PC-3 (cell line): ENCODE data around the gene UBTF.

Source experiments
- EZH2 ChIP-seq: fragments of 300-600 bp; sonication (generic); IDR thresholded peaks from one replicate; pipeline ENCODE4 v1.6.1; 2017; ENCODE audit warnings: antibody characterized with exemption, mild to moderate bottlenecking, low read length; ENCODE audit not compliant: unreplicated experiment
- EZH2phosphoT487 ChIP-seq: fragments of 300-600 bp; sonication (generic); IDR thresholded peaks from 2 replicates; pipeline ENCODE4 v1.6.1; 2018; ENCODE audit warnings: mild to moderate bottlenecking, antibody characterized with exemption, low read length, borderline replicate concordance
- TF ChIP-seq, protein P1 (sequence below): fragments of 300-600 bp; sonication (generic); conservative IDR thresholded peaks from 2 replicates; pipeline ENCODE4 v1.5.1; 2017; ENCODE audit warnings: antibody characterized with exemption, low read depth, mild to moderate bottlenecking, low read length

DNA sequence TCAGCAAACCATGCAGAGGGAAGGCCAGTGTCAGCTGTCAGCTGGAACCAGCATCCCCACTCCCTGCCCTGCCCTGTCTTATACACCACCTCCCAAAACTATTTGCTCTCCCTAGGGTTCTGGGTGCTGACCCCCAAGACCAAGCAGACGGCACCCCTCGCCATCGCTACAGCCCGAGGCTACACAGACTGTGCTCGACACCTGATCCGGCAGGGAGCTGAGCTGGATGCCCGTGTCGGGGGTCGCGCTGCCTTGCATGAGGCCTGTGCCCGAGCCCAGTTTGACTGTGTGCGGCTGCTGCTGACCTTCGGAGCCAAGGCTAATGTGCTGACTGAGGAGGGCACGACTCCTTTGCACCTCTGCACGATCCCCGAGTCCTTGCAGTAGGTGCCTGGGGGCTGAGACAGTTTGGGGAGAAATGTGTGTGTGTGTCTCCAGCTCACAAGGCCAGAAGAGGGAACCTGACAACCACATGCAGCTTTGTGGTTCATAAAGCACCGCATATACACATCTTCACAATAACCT is 47.5 kb downstream of the UBTF start:
- TF ChIP-seq, protein P1, sequence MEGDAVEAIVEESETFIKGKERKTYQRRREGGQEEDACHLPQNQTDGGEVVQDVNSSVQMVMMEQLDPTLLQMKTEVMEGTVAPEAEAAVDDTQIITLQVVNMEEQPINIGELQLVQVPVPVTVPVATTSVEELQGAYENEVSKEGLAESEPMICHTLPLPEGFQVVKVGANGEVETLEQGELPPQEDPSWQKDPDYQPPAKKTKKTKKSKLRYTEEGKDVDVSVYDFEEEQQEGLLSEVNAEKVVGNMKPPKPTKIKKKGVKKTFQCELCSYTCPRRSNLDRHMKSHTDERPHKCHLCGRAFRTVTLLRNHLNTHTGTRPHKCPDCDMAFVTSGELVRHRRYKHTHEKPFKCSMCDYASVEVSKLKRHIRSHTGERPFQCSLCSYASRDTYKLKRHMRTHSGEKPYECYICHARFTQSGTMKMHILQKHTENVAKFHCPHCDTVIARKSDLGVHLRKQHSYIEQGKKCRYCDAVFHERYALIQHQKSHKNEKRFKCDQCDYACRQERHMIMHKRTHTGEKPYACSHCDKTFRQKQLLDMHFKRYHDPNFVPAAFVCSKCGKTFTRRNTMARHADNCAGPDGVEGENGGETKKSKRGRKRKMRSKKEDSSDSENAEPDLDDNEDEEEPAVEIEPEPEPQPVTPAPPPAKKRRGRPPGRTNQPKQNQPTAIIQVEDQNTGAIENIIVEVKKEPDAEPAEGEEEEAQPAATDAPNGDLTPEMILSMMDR = no peak
- TF ChIP-seq EZH2phosphoT487 = no peak
- TF ChIP-seq EZH2 = no peak
